GM19372 (cell line): ENCODE results near the gene EN1.

Experiments used
- ATAC-seq: cut with Tn5 transposase; IDR thresholded peaks from one replicate; pipeline ENCODE4 v1.9.1; 2021; ENCODE audit warnings: mild to moderate bottlenecking, low read depth, moderate library complexity; ENCODE audit not compliant: unreplicated experiment

Gene EN1

GRCh38 chr2:118830118-118830517 is 17.3 kb downstream of the EN1 start:
- no peak for ATAC-seq

GRCh38 chr2:118826093-118826492 is 21.4 kb downstream of the EN1 start:
- ATAC-seq = no peak

GRCh38 chr2:118823633-118824032 is 23.8 kb downstream of the EN1 start:
- no peak for ATAC-seq

GRCh38 chr2:118822572-118822971 is 24.9 kb downstream of the EN1 start:
- no peak for ATAC-seq

- ATAC-seq = no peak
Measured at GRCh38 chr2:118822015-118822414, 25.4 kb downstream of the EN1 start.

GRCh38 chr2:118817469-118817868 is 30.0 kb downstream of the EN1 start:
- no peak for ATAC-seq

GRCh38 chr2:118816669-118817068 is 30.8 kb downstream of the EN1 start:
- no peak for ATAC-seq

GRCh38 chr2:118815731-118816130 is 31.7 kb downstream of the EN1 start:
- no peak for ATAC-seq

- ATAC-seq = no peak
Measured at GRCh38 chr2:118815314-118815713, 32.1 kb downstream of the EN1 start.

- ATAC-seq = no peak
Measured at GRCh38 chr2:118814368-118814767, 33.1 kb downstream of the EN1 start.

GRCh38 chr2:118813601-118814339 is 33.7 kb downstream of the EN1 start:
- ATAC-seq = no peak

- ATAC-seq = no peak
Measured at GRCh38 chr2:118813111-118813510, 34.3 kb downstream of the EN1 start.

- no peak for ATAC-seq
Measured at GRCh38 chr2:118812552-118812951, 34.9 kb downstream of the EN1 start.

- ATAC-seq = no peak
Measured at GRCh38 chr2:118811514-118812115, 35.8 kb downstream of the EN1 start.

- ATAC-seq = no peak
Measured at GRCh38 chr2:118810766-118811165, 36.7 kb downstream of the EN1 start.

- ATAC-seq = no peak
Measured at GRCh38 chr2:118808429-118808809, 39.0 kb downstream of the EN1 start.

- ATAC-seq = no peak
Measured at GRCh38 chr2:118807668-118808428, 39.6 kb downstream of the EN1 start.

- no peak for ATAC-seq
Measured at GRCh38 chr2:118806797-118807667, 40.4 kb downstream of the EN1 start.

GRCh38 chr2:118805064-118805690 is 42.3 kb downstream of the EN1 start:
- ATAC-seq = no peak

- ATAC-seq = no peak
Measured at GRCh38 chr2:118803012-118803411, 44.4 kb downstream of the EN1 start.
